Myocyte (in vitro differentiated cells): ENCODE data around the gene C14orf132. TPM values are rescaled to one million over a fixed set of nuclear protein-coding genes. Genes with fewer than 3 reads are reported as not detected.

Experiments
- DNase-seq: peaks from one replicate; pipeline ENCODE4 v3.0.0-alpha.2; 2012; ENCODE audit warnings: low read depth
- total RNA-seq: library from RNA; depleted of rRNA; stranded (reverse); fragments of >200 nt; gene quantifications from 2 replicates; pipeline ENCODE4 v1.2.3, GENCODE V29; 2014

The C14orf132 gene
- total RNA-seq, 1 donor from 2014 or later = 35.7 TPM

GRCh38 chr14:96117101-96117897 is 78.1 kb downstream of the C14orf132 start:
- DNase-seq = no peak

- DNase-seq = no peak
Measured at GRCh38 chr14:96117960-96118359, 78.8 kb downstream of the C14orf132 start.

GRCh38 chr14:96118391-96118790 is 79.2 kb downstream of the C14orf132 start:
- no peak for DNase-seq

- no peak for DNase-seq
Measured at GRCh38 chr14:96119947-96120346, 80.8 kb downstream of the C14orf132 start.

GRCh38 chr14:96120392-96120791 is 81.2 kb downstream of the C14orf132 start:
- DNase-seq = no peak

GRCh38 chr14:96120941-96121340 is 81.8 kb downstream of the C14orf132 start:
- DNase-seq = no peak

GRCh38 chr14:96121660-96122395 is 82.7 kb downstream of the C14orf132 start:
- DNase-seq = no peak

- no peak for DNase-seq
Measured at GRCh38 chr14:96122496-96122895, 83.3 kb downstream of the C14orf132 start.

GRCh38 chr14:96125536-96125935 is 86.4 kb downstream of the C14orf132 start:
- DNase-seq = no peak

GRCh38 chr14:96126339-96126782 is 87.2 kb downstream of the C14orf132 start:
- DNase-seq = no peak

- DNase-seq = no peak
Measured at GRCh38 chr14:96126783-96127271, 87.7 kb downstream of the C14orf132 start.

- no peak for DNase-seq
Measured at GRCh38 chr14:96129128-96129736, 90.1 kb downstream of the C14orf132 start.

- DNase-seq = no peak
Measured at GRCh38 chr14:96130391-96130790, 91.2 kb downstream of the C14orf132 start.

- no peak for DNase-seq
Measured at GRCh38 chr14:96130854-96131253, 91.7 kb downstream of the C14orf132 start.

GRCh38 chr14:96131836-96132235 is 92.7 kb downstream of the C14orf132 start:
- DNase-seq = no peak

- no peak for DNase-seq
Measured at GRCh38 chr14:96134508-96134907, 95.3 kb downstream of the C14orf132 start.

GRCh38 chr14:96135285-96135684 is 96.1 kb downstream of the C14orf132 start:
- DNase-seq = no peak

GRCh38 chr14:96136371-96137005 is 97.3 kb downstream of the C14orf132 start:
- DNase-seq = no peak

- no peak for DNase-seq
Measured at GRCh38 chr14:96138241-96138640, 99.1 kb downstream of the C14orf132 start.

- DNase-seq = no peak
Measured at GRCh38 chr14:96139169-96139568, 100.0 kb downstream of the C14orf132 start.

- DNase-seq = no peak
Measured at GRCh38 chr14:96139879-96140278, 100.7 kb downstream of the C14orf132 start.
